ENCODE results near the gene P2RY12.

- TF ChIP-seq CTCF (IDR thresholded peaks at IDR 0.05) (no peak), POLR2A (IDR thresholded peaks at IDR 0.05) (no peak)
These were observed 64.9 kb downstream of the P2RY12 start for GRCh38 chr3:151319628-151320027.
